ENCODE data around the gene LYRM7.

DNA sequence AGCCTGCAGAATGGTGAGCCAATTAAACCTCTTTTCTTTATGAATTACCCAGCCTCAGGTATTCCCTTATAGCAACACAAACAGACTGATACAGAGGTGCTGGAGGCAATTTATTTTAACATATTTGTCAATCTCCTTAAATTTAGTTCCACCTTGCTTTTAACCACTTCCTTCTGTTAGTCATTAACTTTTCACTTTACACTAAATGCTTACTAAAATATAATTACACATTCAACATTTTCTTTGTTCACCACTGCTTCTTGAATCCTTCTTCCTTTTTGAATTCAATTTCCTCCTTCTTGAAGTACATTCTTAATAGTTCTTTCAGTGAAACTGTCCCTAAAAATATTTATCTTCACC is 39.4 kb downstream of the LYRM7 start:
- TF ChIP-seq EZH2 (IDR thresholded peaks at IDR 0.05; ENCODE audit: insufficient read depth, poor library complexity, severe bottlenecking) (no peak), EZH2phosphoT487 (IDR thresholded peaks at IDR 0.05; ENCODE audit: insufficient read depth, low read depth) (no peak)

Measured in GM23248 (cell line).